Measurements from ENCODE around the gene RNF217.

- TF ChIP-seq POLR2AphosphoS5 (IDR thresholded peaks at IDR 0.05; ENCODE audit: borderline replicate concordance, low read depth, low read length) (no peak), EZH2 (IDR thresholded peaks at IDR 0.05) (no peak)
These were observed 33.5 kb downstream of the RNF217 start for GRCh38 chr6:124995645-124996325.

Measured in SK-N-MC (cell line).